Activated CD4-positive, alpha-beta T cell treated with anti-CD3 and anti-CD28 coated beads for 24 hours (primary cell): ENCODE measurements around the gene CCDC198.

Experiments
- DNase-seq, 2 donors: peaks; one replicate each; pipeline ENCODE4 v3.0.0-alpha.2; 2020; ENCODE audit warnings: low read depth in 2 of 2

Gene CCDC198, protein sequence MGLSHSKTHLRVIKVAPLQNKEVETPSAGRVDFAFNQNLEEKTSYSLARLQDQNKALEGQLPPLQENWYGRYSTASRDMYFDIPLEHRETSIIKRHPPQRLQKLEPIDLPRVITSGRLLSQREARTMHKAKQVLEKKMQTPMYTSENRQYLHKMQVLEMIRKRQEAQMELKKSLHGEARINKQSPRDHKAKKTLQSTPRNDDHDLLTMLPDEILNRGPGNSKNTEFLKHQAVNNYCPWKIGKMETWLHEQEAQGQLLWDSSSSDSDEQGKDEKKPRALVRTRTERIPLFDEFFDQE

GRCh38 chr14:57493467-57494181, at the start of gene CCDC198:
Gene CCDC198 (minus strand): TSS chr14:57493857. CDS start chr14:57493715, 142 bp downstream.
- no peak for DNase-seq

DNA sequence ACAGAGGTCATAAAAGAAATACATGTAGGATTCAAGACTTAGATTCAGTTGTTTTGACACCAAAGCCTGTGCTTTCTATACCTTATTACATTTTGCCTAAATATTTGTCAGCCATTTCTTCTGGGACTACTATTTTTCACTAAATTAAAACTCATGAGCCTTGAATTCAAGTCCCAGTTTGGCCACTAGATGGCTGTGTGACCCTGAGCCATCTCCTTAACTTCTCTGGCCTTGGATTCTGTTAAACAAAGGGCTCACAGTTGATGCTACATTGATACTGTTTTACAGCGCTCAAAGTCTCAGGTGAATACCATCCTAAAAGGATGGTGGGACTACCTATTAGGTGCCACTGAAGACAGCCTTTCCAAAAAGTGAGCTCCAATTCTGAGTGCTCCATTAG, 39.6 kb upstream of the CCDC198 start:
- peak in 1 of 2 donors; percentile 9 for DNase-seq

DNA sequence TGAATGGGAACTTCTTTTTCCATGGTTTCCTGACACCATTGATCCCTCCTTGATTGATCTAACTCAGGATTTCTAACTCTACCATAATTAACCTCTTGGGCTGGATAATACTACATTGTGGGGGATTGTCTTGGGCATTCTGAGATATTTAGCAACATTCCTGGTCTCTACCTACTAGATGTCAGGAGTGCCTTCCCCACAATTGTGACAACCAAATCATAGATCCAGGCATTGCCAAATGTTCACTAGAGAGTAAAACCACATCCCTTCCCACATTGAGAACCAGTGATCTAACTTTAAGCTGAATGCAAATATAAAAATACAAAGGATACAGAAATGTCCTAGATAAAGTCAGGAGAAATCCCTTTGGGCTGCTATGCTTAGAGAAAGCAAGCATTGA, 36.9 kb upstream of the CCDC198 start:
- no peak for DNase-seq

- DNase-seq, result no peak
Observed at GRCh38 chr14:57526942-57527341, 33.3 kb upstream of the CCDC198 start.

- no peak for DNase-seq
Observed at GRCh38 chr14:57519043-57519442, 25.4 kb upstream of the CCDC198 start.

GRCh38 chr14:57512220-57512619, 18.6 kb upstream of the CCDC198 start:
- DNase-seq, result no peak

DNA sequence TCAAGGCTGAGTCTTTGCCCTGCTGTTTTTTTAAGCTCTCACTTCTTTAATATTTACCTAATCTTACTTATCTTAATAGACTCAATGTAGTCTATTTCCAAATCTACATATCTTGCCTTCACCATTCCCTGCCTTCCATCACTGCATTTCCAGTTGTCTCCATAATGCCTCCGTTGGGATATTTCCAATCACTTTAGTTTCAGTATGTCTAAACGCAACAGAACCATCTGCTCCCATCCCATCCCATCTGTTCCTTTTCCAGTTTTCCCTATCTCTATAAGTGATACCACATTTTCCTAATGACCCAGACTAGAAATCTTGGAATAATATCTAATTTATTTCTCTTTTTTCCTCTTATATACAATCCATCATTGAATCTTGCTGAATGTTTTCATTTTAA, 15.1 kb upstream of the CCDC198 start:
- DNase-seq, result no peak

- no peak for DNase-seq
Observed at GRCh38 chr14:57502586-57503254, 9.1 kb upstream of the CCDC198 start.

DNA sequence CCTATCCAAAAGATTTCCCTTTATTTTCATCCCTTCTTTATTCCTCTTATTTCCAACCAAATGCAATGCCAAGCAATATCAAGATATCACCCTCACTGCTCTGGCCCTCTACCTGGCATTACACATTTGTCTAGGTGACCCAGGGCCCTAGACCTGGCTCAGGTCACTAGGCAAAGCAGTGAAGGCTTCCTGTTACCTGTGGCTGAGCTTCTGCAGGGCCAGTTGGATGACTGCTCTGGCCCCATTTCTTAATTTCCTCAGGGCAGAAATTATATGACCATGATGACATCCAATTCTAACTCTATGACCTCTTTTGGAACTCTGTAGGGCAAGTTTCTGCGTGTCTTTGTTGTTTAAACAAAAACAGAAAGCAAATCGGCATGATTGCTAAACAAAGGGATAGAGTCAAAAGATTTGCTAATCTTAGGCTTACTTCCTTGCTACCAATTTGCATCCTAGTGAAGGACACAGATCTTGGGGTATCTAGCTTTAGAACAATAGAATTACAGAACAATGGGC, 7.4 kb upstream of the CCDC198 start:
- no peak for DNase-seq

DNA sequence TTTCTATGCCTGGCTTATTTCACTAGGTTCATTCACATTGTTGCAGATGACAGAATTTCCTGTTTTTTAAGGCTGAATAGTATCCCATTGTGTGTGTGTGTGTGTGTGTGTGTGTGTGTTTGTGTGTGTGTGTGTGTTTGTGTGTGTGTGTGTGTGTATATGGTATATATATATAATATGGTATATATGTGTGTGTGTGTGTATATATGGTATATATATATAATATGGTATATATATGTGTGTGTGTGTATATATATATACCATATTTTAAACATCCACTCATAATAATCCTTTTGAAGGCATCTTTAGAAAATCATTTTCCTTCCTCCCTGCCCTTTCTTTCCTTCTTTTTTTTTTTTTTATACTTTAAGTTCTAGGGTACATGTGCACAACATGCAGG, 5.0 kb upstream of the CCDC198 start:
- DNase-seq, result no peak

- no peak for DNase-seq
Observed at GRCh38 chr14:57498035-57498434, 4.4 kb upstream of the CCDC198 start.

DNA sequence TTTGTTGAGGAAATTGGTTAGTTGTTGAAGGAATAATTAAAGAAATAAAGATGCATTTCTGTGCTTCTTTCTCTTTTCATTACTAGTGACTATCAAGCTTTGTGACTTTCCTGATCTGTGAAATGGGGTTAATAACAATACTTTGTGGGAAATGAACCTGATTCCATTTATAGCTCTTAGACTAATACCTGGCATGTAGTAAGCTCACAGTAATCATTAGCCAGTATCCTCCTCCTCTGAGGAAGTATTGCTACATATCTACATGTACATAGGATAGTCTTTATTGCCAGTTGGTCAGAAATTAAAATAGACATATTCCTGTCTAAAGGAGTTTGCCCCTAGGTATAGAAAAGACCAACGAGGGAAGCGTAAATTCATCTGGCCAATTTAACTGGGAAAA, 1.8 kb upstream of the CCDC198 start:
- no peak for DNase-seq

- no peak for DNase-seq
Observed at GRCh38 chr14:57492859-57493258, 798 bp downstream of the CCDC198 start.

GRCh38 chr14:57491640-57492039, 2.0 kb downstream of the CCDC198 start:
- DNase-seq, result no peak

- no peak for DNase-seq
Observed at GRCh38 chr14:57487771-57488170, 5.9 kb downstream of the CCDC198 start.

GRCh38 chr14:57486767-57487379, 6.8 kb downstream of the CCDC198 start:
- no peak for DNase-seq

- DNase-seq, result no peak
Observed at GRCh38 chr14:57485635-57486034, 8.0 kb downstream of the CCDC198 start.

DNA sequence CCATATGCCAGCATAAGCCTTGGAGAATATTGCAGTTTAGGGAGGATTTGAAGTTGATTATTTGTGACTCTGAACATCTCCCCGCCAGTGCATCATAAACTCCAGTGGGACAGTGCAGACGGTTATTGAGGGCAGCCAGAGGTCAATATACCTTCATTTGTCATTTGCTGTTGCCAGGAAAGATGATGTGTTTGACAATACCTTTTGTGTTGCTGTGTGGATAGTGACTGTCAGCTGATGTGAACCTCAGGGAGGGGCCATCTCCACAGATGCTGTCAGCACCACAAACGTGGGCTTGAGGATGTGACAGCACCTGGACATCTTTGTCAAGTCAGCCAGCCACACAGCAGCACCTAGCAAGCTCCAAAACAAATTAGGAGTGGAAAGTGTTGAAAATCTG, 11.5 kb downstream of the CCDC198 start:
- DNase-seq, result no peak

DNA sequence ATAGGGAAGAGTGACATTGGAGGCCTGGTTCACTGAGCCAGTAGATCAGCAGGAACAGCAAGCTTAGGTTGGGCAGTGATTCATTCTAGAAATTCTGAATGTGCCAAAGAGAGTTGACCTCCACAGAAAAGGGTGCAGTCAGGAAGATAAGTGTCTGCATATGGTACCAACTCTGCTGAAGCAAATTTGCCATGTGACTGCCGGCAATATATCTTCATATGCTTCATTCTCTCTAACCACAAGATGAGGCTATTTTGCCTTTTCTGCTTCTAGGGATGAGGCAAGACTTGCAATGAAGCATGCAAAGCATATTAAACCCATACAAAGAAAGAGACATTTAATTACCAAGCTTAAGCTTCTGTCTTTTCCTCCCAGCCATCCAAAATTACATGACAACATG, 13.6 kb downstream of the CCDC198 start:
- DNase-seq, result no peak

DNA sequence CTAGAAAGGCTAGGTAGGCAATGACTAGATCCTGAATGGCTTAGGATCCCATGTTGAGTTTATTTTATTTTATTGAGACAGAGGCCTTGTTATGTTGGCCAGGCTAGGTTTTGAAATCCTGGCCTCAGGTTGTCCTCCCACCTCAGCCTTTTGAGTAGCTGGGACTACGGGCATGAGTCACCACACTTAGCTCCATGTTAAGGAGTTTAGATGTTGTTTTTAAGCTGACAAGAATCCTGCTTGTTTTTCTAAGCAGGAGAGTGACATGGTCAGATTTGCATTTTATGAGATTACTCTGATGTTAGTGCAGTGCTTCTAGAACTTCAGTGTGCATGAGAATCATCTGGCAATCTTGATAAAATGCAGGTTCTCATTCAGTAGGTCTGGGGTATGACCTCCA, 14.5 kb downstream of the CCDC198 start:
- no peak for DNase-seq

DNA sequence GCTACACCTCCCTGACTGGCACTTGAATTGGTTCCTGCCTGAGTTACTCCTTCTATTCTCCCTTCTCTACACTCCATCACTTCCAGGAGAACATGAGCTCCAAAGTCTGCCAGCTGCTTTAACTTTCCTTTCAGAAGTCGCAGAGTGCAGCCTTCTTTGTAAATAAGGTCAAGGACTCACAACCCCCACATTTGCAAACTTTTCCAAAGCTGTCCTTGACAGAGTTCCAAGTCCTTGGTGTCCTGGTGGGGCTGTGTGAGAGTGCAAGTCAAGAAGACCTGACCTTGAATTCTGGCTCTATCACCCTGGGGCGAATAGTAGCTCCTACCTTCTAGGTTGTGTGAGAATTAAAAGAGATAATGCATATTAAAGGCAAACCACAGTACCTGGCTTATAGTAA, 15.6 kb downstream of the CCDC198 start:
- DNase-seq, result no peak

- no peak for DNase-seq
Observed at GRCh38 chr14:57470909-57471308, 22.7 kb downstream of the CCDC198 start.
